Adrenal gland (tissue), 5 donors: Measurements from ENCODE around the gene ARAP3.

Source experiments
- POLR2A ChIP-seq, 2 donors: fragments of 450-650 bp; IDR thresholded peaks; one replicate each; pipeline ENCODE4 v1.6.1; 2017; ENCODE audit warnings: antibody characterized with exemption in 2 of 2, mild to moderate bottlenecking in 2 of 2, moderate library complexity in 1 of 2
- TF ChIP-seq, protein P1 (sequence below), 6 experiments: fragments of 450-650 bp in 4 of 6; fragments of 200-600 bp in 2 of 6; sonication (generic) in 1 of 6; IDR thresholded peaks; 1 replicate in 5 of 6; 2 replicates in 1 of 6; pipeline versions ENCODE4 v1.5.1 to v1.8.0; 2016 to 2021; ENCODE audit warnings: antibody characterized with exemption in 6 of 6, mild to moderate bottlenecking in 2 of 6, moderate library complexity in 1 of 6
- donor health status: DM: no; HTN: no; CAD: no.

DNA sequence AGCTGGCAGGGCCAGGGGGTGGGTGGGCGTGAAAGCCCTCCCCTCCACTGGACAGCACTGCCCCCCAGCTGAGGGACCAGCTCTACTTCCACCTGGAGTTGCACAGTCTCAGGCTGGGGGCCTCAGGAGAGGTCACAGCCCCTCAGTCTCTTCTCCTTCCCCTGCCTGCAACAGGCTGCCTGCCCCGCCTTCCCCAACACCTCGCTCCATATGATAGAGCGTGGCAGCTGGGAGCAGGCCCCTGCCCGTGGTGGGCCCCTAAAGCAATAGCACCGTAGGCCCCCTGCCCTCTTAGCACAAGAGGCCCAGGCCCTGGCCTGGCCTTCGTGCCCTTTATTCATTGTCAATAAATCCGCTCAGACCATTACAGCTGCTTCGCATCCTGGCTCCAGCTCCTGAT is 41.3 kb downstream of the ARAP3 start:
- TF ChIP-seq, protein P1, sequence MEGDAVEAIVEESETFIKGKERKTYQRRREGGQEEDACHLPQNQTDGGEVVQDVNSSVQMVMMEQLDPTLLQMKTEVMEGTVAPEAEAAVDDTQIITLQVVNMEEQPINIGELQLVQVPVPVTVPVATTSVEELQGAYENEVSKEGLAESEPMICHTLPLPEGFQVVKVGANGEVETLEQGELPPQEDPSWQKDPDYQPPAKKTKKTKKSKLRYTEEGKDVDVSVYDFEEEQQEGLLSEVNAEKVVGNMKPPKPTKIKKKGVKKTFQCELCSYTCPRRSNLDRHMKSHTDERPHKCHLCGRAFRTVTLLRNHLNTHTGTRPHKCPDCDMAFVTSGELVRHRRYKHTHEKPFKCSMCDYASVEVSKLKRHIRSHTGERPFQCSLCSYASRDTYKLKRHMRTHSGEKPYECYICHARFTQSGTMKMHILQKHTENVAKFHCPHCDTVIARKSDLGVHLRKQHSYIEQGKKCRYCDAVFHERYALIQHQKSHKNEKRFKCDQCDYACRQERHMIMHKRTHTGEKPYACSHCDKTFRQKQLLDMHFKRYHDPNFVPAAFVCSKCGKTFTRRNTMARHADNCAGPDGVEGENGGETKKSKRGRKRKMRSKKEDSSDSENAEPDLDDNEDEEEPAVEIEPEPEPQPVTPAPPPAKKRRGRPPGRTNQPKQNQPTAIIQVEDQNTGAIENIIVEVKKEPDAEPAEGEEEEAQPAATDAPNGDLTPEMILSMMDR (IDR thresholded peaks at IDR 0.05): no peak
- no peak for TF ChIP-seq POLR2A (IDR thresholded peaks at IDR 0.05)
